HuH-7.5 (cell line): Measurements from ENCODE around the gene SLC44A1.

Experiments
- DNase-seq: peaks from one replicate; pipeline ENCODE4 v3.0.0; 2011; ENCODE audit warnings: low spot score

Gene SLC44A1

DNA sequence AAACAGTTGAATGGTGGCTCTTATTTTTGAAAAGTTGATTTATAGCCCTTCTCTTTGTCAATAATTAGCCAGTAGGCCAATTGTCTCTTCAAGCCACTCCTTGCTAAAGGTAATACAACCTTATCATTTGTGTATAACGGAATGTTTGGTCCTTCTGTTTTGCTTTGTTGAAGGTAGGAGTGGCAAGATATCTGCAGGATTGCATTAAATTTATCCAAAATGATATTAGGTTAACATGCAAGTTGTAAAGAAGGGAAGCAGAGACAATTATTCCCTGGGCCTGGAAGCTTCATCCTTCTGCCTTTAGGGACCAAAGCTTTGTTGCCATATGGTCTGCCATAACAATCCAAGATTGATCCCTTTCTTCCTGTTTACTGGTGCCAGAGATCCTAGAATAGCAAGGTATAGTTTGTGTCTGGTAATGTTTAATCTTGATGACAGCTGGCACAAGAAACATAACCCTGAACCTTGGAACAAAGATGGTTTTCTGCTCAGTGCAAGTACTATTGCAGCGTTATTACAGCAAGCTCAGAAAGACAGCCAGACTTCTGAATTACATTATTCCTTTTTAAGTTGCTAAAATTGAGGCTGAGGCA, 187.9 kb downstream of the SLC44A1 start:
- no peak for DNase-seq

- DNase-seq = no peak
Observed at GRCh38 chr9:105435453-105435852, 191.0 kb downstream of the SLC44A1 start.

DNA sequence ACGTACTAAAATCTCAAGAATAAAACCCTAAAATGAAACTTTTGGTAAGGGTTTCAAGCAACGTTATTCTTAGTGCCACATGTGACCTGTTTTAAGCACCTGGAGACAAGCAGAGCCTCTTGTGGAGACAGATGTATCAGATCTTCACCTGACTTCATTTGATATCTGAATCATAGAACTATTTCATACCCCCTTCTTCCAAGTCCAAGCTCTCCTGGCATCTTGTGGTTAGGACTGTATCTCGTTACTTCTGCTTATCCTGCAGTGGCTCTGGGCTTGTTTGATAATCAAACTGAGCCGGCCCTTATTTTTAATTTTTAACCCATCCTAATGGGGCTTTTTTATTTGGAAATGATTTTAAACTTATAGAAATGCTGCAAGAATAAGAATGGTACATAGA, 192.3 kb downstream of the SLC44A1 start:
- no peak for DNase-seq

GRCh38 chr9:105437704-105438103, 193.3 kb downstream of the SLC44A1 start:
- no peak for DNase-seq

DNA sequence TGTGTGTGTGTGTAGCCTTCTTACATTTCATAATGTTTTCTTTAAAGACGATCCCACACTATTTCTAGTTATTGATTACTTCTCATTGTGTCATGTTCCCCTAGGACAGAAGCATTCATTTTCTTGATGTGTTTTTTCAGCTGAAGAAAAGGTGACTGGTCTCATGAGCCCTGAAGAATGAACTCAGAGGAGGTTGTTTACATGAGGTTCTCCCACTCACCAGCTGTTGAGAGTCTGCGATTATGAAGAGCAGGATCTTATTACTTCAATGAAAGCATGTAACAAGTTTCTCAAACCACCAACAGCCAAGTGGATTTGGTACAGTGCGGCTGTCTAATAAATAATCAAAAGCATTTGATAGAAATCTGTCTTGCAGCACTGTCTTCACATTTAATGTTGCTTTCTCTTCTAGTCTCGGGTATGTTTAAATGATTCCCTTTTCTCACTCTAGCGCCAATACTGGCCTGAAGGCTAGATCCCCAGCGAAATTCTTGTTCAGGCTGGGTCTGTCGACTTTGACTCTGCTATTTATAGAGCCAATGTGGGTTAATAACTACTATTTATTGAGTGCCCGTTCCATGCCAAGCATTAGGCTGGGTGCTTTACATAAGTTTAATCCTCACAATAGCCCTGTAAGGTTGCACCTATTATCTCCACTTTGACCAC, 193.8 kb downstream of the SLC44A1 start:
- no peak for DNase-seq

GRCh38 chr9:105439428-105439827, 195.0 kb downstream of the SLC44A1 start:
- no peak for DNase-seq

DNA sequence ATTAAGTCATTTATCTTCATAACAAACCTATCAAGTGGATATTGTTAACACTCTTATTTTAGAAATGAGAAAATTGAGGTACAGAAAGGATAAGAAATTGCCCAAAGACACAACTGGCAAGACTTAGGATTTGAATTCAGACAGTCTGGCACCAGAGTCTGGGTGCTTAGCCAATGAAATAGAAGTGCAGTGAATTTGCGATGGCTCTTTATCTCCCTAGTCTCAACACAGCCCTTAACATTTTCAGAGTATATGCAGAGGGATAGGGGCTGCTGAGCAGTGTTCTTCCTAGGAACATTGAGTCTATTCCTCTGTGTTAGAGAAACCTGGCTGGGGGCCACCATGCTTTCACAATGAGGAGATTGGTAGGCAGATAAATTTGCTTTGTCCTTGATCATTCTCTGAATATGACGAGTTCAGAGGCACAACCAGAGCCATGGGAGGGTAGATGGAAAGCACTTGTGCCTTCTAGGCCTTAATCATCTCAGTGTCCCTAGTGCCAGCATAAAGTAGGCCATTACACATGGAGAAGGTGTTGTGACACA, 197.2 kb downstream of the SLC44A1 start:
- DNase-seq = no peak

GRCh38 chr9:105443121-105443520, 198.7 kb downstream of the SLC44A1 start:
- no peak for DNase-seq

- no peak for DNase-seq
Observed at GRCh38 chr9:105444130-105444529, 199.7 kb downstream of the SLC44A1 start.

DNA sequence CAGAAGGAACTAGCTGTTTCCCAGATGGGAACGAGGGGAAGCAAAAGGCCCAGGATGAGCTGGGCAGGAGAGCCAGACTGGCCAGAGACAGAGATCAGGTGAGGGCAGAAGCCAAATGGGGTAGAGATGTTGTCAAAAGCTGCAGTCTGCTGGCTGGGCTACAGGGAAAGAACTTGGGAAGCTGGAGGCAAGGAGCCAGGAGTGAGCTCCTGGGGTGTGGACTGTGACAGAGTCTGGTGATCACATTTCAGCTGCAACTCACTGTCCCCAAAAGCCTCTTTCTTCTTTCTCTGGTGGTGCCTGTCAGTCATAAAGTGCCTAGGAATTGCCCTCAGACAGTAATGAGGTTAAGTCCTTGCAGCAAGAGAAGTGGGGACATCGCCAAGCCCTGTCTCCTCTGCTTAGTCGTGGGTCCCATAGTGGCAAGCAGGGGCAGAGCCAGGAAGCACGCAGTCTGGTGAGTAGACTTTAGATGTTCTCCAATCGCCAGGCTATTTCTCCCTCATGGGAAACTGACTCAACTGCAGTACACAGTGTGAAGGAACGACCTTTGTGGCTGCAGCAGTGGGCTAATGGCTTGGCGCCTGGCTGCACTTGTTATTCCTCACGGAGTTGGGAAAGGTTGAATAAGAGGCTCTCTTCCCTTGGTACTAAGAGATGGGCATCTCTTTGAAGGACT, 200.9 kb downstream of the SLC44A1 start:
- no peak for DNase-seq

- no peak for DNase-seq
Observed at GRCh38 chr9:105447386-105447813, 202.9 kb downstream of the SLC44A1 start.

DNA sequence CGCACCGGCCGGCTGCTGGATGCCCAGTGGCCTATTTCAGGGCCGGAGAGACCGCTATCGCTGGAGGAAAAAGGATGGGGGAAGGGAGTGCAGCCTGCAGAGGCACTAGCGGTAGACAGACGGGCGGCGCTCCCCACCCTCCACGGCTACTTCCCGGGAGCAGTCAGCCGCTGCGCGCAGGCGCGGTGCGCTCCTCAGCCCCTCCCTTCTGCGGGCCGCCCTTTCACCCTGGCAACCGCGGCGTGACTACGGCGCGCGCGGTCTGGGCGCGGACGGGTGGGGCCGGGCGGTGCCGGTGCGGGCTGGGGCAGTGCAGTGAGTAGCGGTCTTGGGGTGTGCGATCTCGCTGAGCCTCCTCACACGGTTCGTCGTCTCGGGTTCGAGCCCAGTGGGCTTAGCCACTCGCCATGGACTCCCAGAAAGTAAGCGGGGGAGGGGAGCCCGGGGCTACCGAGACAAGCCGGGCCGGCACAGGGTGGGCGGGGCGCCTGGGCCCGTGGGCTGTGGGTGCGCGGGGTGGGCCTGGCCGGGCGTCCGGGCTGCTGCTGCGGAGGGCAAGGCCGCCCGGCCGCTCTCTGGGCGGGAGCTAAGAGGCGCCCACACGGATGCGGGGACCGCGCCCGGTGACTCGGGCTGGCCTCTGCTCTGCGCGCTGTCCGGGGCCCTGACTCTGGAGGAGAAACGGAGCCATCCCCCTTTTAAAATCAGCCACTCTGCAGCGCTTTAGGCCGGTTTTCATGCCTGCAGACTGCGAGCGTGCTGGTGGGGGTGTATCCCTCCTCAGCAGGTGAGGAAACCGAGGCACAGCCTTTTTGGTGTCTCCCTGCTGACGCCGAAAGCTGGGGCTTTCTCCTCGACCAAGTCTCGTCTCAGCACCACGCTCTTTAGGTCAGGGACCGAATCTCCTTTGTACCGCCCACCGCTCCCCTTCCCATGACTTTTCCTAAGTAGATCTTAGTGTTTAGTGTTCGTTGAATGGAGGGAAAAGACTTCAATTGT, 203.7 kb downstream of the SLC44A1 start, which contains the start of gene FSD1L:
Gene FSD1L, plus strand, starts transcription at position 221 of the 999 bp plus-strand sequence. Its CDS starts 187 bp downstream, at position 408.
- DNase-seq = peak; percentile 84

DNA sequence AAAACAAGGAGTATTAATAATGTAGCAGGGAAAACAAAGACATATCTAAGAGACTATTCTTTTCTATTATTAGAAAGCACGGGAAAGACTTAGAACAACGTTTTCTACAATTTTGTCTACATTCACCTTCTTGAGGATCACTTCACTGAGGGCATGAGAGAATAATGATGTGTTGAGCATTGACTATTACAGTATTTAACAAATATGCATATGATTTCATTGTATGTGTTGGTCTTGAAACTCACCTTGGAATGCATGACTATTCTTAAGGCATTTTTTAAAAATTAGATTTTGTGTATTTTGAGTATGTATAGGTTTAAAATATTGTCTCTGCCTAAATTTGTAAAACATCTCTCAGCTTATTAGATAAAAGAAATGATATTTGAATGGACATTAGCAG, 204.6 kb downstream of the SLC44A1 start:
- no peak for DNase-seq

GRCh38 chr9:105452185-105452584, 207.7 kb downstream of the SLC44A1 start:
- DNase-seq = no peak

GRCh38 chr9:105455836-105456475, 211.5 kb downstream of the SLC44A1 start:
- DNase-seq = no peak

DNA sequence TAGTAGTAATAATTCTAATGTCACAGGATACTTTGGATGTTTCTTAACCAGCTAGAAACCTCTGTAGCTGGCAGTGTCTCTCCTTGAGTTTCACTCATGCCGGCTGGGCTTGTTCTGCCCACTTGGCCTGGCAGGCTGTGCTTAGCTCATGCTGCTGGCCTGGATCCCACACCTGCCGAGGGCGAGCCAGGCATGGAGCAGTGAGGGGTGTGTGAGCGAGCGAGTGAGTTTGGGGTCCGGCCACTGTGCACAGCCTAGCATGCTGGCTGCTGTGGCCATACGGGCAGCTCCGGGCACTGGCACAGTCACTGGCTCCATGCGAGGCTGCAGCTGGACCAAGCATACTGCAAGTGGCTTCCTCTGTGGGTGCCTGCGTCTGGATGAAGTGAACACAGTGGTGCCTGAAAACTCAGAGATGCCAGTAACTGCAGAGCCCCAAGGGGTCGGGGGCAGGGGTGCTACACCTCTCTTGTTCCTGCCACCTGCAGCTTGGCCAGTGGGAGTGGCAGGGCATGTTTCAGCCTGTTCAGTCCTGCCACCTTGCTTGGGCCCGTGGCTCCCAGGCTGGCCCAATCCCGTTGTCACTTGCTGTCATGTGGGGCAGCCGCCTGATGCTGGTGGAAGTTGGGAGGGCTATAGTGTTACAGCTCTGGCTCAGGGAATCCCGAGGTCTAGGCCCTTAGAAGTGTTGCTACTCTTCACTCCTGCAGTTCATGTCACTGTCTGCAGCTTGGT, 213.3 kb downstream of the SLC44A1 start:
- no peak for DNase-seq

- no peak for DNase-seq
Observed at GRCh38 chr9:105458404-105458803, 214.0 kb downstream of the SLC44A1 start.

DNA sequence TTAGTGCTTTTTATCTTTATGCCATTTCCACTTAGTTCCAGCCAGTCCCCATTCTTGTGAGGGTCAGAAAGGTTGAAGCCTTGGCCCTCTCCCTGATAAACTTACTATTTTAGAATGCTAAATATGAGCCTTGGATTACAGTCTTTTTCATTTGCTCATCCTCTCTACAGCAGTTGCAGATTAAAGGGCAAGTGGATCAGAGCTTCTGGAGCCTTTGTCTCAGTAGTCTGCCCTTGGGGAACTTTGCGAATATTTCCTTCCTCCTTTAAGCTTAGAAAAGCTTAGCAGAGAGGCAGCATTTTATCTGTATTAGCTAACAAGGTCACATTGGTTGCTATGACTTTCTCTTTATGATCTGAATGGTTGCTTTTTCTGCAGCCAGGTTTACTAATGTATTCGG, 214.9 kb downstream of the SLC44A1 start:
- DNase-seq = no peak

GRCh38 chr9:105466898-105467455, 222.5 kb downstream of the SLC44A1 start:
- DNase-seq = no peak

- DNase-seq = no peak
Observed at GRCh38 chr9:105468875-105469274, 224.4 kb downstream of the SLC44A1 start.
